K562 (cell line): ENCODE measurements around the gene PAF1. TPM values are rescaled to one million over a fixed set of nuclear protein-coding genes. Genes with fewer than 3 reads are reported as not detected.

Experiments used
- GATAD2A ChIP-seq: fragments of 450-650 bp; IDR thresholded peaks from 2 replicates; pipeline ENCODE4 v1.6.1; 2017
- KAT8 ChIP-seq: fragments of 450-650 bp; IDR thresholded peaks from 2 replicates; pipeline ENCODE4 v1.6.1; 2016; ENCODE audit warnings: low read depth, mild to moderate bottlenecking
- KDM1A ChIP-seq, 2 experiments: fragments of 450-650 bp; IDR thresholded peaks; 2 replicates each; pipeline ENCODE4 v1.6.1; 2016; ENCODE audit warnings: mild to moderate bottlenecking in 2 of 2
- MAX ChIP-seq: sonication (generic); formaldehyde crosslinking; IDR thresholded peaks from 2 replicates; pipeline ENCODE4 v1.9.0; 2022; ENCODE audit warnings: mild to moderate bottlenecking, missing genetic modification reagents
- NCOA6 ChIP-seq: fragments of 450-650 bp; IDR thresholded peaks from 2 replicates; pipeline ENCODE4 v1.6.1; 2017; ENCODE audit warnings: mild to moderate bottlenecking
- RBFOX2 ChIP-seq: fragments of 200-400 bp; formaldehyde crosslinking; IDR thresholded peaks from 2 replicates; pipeline ENCODE4 v1.6.1; 2017; ENCODE audit warnings: low read depth, mild to moderate bottlenecking, low read length, moderate library complexity
- RFX5 ChIP-seq: IDR thresholded peaks from 2 replicates; pipeline ENCODE4 v1.6.1; 2011; ENCODE audit warnings: low read depth, mild to moderate bottlenecking, improper control_type of control experiment, low read length
- RNF2 ChIP-seq: sonication (generic); IDR thresholded peaks from 2 replicates; pipeline ENCODE4 v1.6.1; 2016
- ZNF280A ChIP-seq: fragments of 450-650 bp; IDR thresholded peaks from 2 replicates; pipeline ENCODE4 v1.6.1; 2018; ENCODE audit warnings: mild to moderate bottlenecking, low read depth; ENCODE audit not compliant: partially characterized antibody
- ZNF79 ChIP-seq: fragments of 250-450 bp; sonication (Bioruptor Pico); IDR thresholded peaks from 2 replicates; pipeline ENCODE4 v1.4.0; 2020; ENCODE audit warnings: low read depth, mild to moderate bottlenecking, moderate library complexity
- polyA plus RNA-seq, 8 experiments: library from polyadenylated mRNA; depleted of rRNA in 4 of 8; stranded (reverse) in 5 of 8; unstranded in 3 of 8; fragments of >200 nt; fragmentation: Nextera tagmentation in 2 of 8; fragmentation: Illumina TruSeq in 1 of 8; extraction: Ambion mirVana in 2 of 8; extraction: Trizol in 1 of 8; gene quantifications; 2 replicates each; pipeline versions ENCODE4 v1.2.1 to v1.2.3, GENCODE V29; 2011 to 2014; ENCODE audit warnings: inconsistent platforms in 1 of 8, missing spikeins in 1 of 8
- total RNA-seq, 7 experiments: library from RNA; depleted of rRNA in 6 of 7; stranded (reverse); fragments of >200 nt in 6 of 7; fragmentation: Illumina TruSeq in 2 of 7; extraction: Trizol in 2 of 7; gene quantifications; 2 replicates each; pipeline versions ENCODE4 v1.2.1 to v1.2.3, GENCODE V29; 2011 to 2021; ENCODE audit warnings: low replicate concordance in 1 of 7
- TF ChIP-seq, protein P1 (sequence below): fragments of 450-650 bp; IDR thresholded peaks from 2 replicates; pipeline ENCODE4 v1.6.1; 2017; ENCODE audit warnings: mild to moderate bottlenecking, moderate library complexity
- TF ChIP-seq, protein P2 (sequence below), 2 experiments: fragments of 450-650 bp; IDR thresholded peaks; 2 replicates each; pipeline ENCODE4 v1.6.1; 2016; ENCODE audit warnings: mild to moderate bottlenecking in 2 of 2, borderline replicate concordance in 1 of 2, low read depth in 1 of 2, moderate library complexity in 1 of 2

The PAF1 gene
- total and polyA plus RNA-seq, 9 of the 15 experiments (the other 6 are each of a cell fraction or from before 2014, with no cell fraction given), result 1.5 to 45.0 (median 33.8) TPM

- no peak for TF ChIP-seq RBFOX2
- no peak for TF ChIP-seq KAT8
- TF ChIP-seq, protein P1, sequence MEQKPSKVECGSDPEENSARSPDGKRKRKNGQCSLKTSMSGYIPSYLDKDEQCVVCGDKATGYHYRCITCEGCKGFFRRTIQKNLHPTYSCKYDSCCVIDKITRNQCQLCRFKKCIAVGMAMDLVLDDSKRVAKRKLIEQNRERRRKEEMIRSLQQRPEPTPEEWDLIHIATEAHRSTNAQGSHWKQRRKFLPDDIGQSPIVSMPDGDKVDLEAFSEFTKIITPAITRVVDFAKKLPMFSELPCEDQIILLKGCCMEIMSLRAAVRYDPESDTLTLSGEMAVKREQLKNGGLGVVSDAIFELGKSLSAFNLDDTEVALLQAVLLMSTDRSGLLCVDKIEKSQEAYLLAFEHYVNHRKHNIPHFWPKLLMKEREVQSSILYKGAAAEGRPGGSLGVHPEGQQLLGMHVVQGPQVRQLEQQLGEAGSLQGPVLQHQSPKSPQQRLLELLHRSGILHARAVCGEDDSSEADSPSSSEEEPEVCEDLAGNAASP, result no peak
- TF ChIP-seq RFX5, result no peak
- no peak for TF ChIP-seq ZNF79 (CRISPR knock-in tag)
- no peak for TF ChIP-seq RNF2
- TF ChIP-seq KDM1A (IDR thresholded peaks at IDR 0.05), result no peak
- TF ChIP-seq, protein P2, sequence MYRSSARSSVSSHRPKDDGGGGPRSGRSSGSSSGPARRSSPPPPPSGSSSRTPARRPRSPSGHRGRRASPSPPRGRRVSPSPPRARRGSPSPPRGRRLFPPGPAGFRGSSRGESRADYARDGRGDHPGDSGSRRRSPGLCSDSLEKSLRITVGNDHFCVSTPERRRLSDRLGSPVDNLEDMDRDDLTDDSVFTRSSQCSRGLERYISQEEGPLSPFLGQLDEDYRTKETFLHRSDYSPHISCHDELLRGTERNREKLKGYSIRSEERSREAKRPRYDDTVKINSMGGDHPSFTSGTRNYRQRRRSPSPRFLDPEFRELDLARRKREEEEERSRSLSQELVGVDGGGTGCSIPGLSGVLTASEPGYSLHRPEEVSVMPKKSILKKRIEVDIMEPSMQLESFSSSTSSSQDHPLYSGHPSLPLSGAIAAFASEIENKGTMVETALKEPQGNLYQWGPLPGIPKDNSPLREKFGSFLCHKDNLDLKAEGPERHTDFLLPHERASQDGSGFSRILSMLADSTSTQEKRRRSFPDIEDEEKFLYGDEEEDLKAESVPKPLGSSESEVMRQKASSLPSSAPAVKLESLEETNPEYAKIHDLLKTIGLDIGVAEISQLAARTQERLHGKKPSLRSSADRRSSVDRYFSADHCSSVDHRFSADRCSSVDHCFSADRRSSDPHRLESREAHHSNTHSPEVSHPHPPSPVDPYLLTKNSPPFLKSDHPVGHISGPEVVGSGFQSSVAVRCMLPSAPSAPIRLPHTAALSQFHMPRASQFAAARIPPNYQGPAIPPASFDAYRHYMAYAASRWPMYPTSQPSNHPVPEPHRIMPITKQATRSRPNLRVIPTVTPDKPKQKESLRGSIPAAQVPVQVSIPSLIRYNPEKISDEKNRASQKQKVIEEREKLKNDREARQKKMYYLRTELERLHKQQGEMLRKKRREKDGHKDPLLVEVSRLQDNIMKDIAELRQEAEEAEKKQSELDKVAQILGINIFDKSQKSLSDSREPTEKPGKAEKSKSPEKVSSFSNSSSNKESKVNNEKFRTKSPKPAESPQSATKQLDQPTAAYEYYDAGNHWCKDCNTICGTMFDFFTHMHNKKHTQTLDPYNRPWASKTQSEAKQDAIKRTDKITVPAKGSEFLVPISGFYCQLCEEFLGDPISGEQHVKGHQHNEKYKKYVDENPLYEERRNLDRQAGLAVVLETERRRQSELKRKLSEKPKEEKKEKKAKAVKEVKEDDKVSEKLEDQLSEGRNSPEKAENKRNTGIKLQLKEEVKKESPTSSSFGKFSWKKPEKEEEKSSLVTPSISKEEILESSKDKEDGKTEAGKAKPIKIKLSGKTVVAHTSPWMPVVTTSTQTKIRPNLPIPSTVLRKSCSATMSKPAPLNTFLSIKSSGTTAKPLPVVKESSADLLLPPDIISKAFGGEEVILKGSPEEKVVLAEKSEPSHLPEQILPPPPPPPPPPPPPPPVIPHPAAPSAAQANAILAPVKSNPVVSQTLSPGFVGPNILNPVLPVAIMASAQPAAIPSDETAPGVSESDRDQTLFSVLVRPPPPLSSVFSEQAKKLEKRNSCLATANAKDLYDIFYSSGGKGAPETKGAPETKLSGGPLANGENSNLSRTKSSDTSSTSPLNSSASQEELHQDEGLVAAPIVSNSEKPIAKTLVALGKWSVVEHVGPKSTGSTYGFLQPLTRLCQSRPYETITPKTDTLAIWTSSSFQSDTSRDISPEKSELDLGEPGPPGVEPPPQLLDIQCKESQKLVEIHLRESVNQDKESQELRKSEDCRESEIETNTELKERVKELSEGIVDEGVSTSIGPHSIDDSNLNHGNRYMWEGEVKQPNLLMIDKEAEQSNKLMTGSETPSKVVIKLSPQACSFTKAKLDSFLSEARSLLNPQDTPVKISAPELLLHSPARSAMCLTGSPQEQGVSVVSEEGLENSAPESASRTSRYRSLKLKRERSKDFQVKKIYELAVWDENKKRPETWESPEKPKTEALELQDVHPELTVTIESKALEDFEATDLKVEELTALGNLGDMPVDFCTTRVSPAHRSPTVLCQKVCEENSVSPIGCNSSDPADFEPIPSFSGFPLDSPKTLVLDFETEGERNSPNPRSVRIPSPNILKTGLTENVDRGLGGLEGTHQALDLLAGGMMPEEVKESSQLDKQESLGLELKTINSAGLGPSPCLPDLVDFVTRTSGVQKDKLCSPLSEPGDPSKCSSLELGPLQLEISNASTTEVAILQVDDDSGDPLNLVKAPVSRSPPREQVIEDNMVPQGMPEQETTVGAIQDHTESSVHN (IDR thresholded peaks at IDR 0.05; ENCODE audit: borderline replicate concordance in 1 of 2, low read depth in 1 of 2), result no peak
- no peak for TF ChIP-seq NCOA6
- 0 out of 2 replicates have a peak, but pooled peaks have one; percentile 2 for TF ChIP-seq MAX (CRISPR knock-in tag)
- TF ChIP-seq ZNF280A, result no peak
- no peak for TF ChIP-seq GATAD2A
These were observed 8.8 kb upstream of the PAF1 start (continued) for GRCh38 chr19:39399668-39400050.
